NCI-H1694 (cell line): ENCODE results near the gene CYTH1.
A peak's percentile ranks its signal among the peaks of the same experiment; 100 is the strongest.

Source experiments
- DNase-seq: peaks from one replicate; lab custom pipeline; 2025; lab: John Stamatoyannopoulos, UW

The CYTH1 gene

GRCh38 chr17:78804777-78805176 lies 22.7 kb upstream of the CYTH1 start:
- DNase-seq, result no peak

GRCh38 chr17:78803186-78803845 lies 21.2 kb upstream of the CYTH1 start:
- DNase-seq, result no peak

- no peak for DNase-seq
Measured at GRCh38 chr17:78802459-78802858, 20.4 kb upstream of the CYTH1 start.

GRCh38 chr17:78802008-78802407 lies 19.9 kb upstream of the CYTH1 start:
- DNase-seq, result no peak

- DNase-seq, result no peak
Measured at GRCh38 chr17:78800132-78800931, 18.3 kb upstream of the CYTH1 start.

- DNase-seq, result peak; percentile 16
Measured at GRCh38 chr17:78798695-78799559, 16.9 kb upstream of the CYTH1 start.

GRCh38 chr17:78797691-78798585 lies 15.9 kb upstream of the CYTH1 start:
- DNase-seq, result no peak

GRCh38 chr17:78797213-78797612 lies 15.1 kb upstream of the CYTH1 start:
- no peak for DNase-seq

GRCh38 chr17:78796517-78796900 lies 14.4 kb upstream of the CYTH1 start:
- no peak for DNase-seq

GRCh38 chr17:78795861-78796516 lies 13.9 kb upstream of the CYTH1 start:
- DNase-seq, result no peak

GRCh38 chr17:78794864-78795640 lies 13.0 kb upstream of the CYTH1 start:
- no peak for DNase-seq

- no peak for DNase-seq
Measured at GRCh38 chr17:78794399-78794798, 12.3 kb upstream of the CYTH1 start.

GRCh38 chr17:78793968-78794367 lies 11.9 kb upstream of the CYTH1 start:
- no peak for DNase-seq

- no peak for DNase-seq
Measured at GRCh38 chr17:78793415-78793814, 11.3 kb upstream of the CYTH1 start.

GRCh38 chr17:78791840-78792709 lies 10.0 kb upstream of the CYTH1 start:
- no peak for DNase-seq

GRCh38 chr17:78790552-78790951 lies 8.5 kb upstream of the CYTH1 start:
- DNase-seq, result no peak

GRCh38 chr17:78789663-78790181 lies 7.6 kb upstream of the CYTH1 start:
- DNase-seq, result peak; percentile 90

- no peak for DNase-seq
Measured at GRCh38 chr17:78789149-78789662, 7.1 kb upstream of the CYTH1 start.

GRCh38 chr17:78788451-78788850 lies 6.4 kb upstream of the CYTH1 start:
- DNase-seq, result no peak
